Peyer's patch (tissue), 4 donors: Measurements from ENCODE around the gene FAM25C.
"Not testable (repeated sequence)": the region's sequence is repeated elsewhere in the genome, so short reads cannot be mapped to it uniquely, and the experiment has no call there.

Experiments used
- CTCF ChIP-seq, 6 experiments: fragments of 450-650 bp in 4 of 6; fragments of 200-600 bp in 2 of 6; sonication (generic) in 1 of 6; IDR thresholded peaks; one replicate each; pipeline ENCODE4 v1.5.1; 2017 to 2019; ENCODE audit warnings: antibody characterized with exemption in 6 of 6, mild to moderate bottlenecking in 3 of 6, moderate library complexity in 1 of 6
- POLR2A ChIP-seq, 2 donors: fragments of 450-650 bp; IDR thresholded peaks; one replicate each; pipeline ENCODE4 v1.5.1; 2017; ENCODE audit warnings: antibody characterized with exemption in 2 of 2, mild to moderate bottlenecking in 2 of 2, moderate library complexity in 2 of 2

GRCh38 chr10:47971598-47971997, 28.0 kb downstream of the FAM25C start:
- TF ChIP-seq POLR2A, CTCF (IDR thresholded peaks at IDR 0.05): not testable (repeated sequence)
